HEK293 (cell line): Measurements from ENCODE around the gene CORO7.
A peak's percentile ranks its signal among the peaks of the same experiment; 100 is the strongest.

Experiments used
- CTCF ChIA-PET: fragments of 350-600 bp; formaldehyde crosslinking; extraction: SDS; loops from one replicate; lab custom pipeline; 2021; ENCODE audit warnings: antibody characterized with exemption; lab: Yijun Ruan, JAX
- POLR2A ChIA-PET: fragments of 300-600 bp; formaldehyde crosslinking; extraction: SDS; loops from one replicate; lab custom pipeline; 2020; ENCODE audit warnings: antibody characterized with exemption, inconsistent platforms; lab: Yijun Ruan, JAX
- H3K27ac ChIP-seq: fragments of 200-500 bp; sonication (Bioruptor generic); 2 replicates; pipeline ENCODE4 v1.5.1; 2014; ENCODE audit warnings: low read depth, low read length, control low read depth, inconsistent platforms; ENCODE audit errors: extremely low read depth
- H3K36me3 ChIP-seq, 2 experiments: fragments of 200-500 bp in 1 of 2; sonication (Bioruptor generic) in 1 of 2; 1 replicate in 1 of 2; 2 replicates in 1 of 2; pipeline ENCODE4 v1.5.1; 2014 to 2017; ENCODE audit warnings: inconsistent platforms in 2 of 2, low read length in 2 of 2; ENCODE audit not compliant: control insufficient read depth in 2 of 2, insufficient read depth in 1 of 2
- H3K4me1 ChIP-seq: fragments of 200-500 bp; sonication (Bioruptor generic); 2 replicates; pipeline ENCODE4 v1.5.1; 2014; ENCODE audit warnings: mild to moderate bottlenecking, low read length, inconsistent platforms; ENCODE audit not compliant: control insufficient read depth, insufficient read depth
- H3K4me3 ChIP-seq: 2 replicates; pipeline ENCODE4 v1.5.1; 2011; ENCODE audit warnings: low read depth, mild to moderate bottlenecking, control low read depth, low read length, moderate library complexity
- H3K9me3 ChIP-seq: fragments of 200-500 bp; sonication (Bioruptor generic); 2 replicates; pipeline ENCODE4 v1.5.1; 2014; ENCODE audit warnings: low read depth, low read length, inconsistent platforms; ENCODE audit not compliant: control insufficient read depth, insufficient read depth
- BCL6B ChIP-seq: fragments of 450-650 bp; formaldehyde crosslinking; IDR thresholded peaks from 2 replicates; pipeline ENCODE4 v1.5.1; 2017; ENCODE audit warnings: missing biosample characterization, missing genetic modification characterization
- EGR2 ChIP-seq: fragments of 450-650 bp; formaldehyde crosslinking; IDR thresholded peaks from 2 replicates; pipeline ENCODE4 v1.5.1; 2016; ENCODE audit warnings: low read depth, missing biosample characterization, missing genetic modification characterization
- FEZF1 ChIP-seq: fragments of 450-650 bp; formaldehyde crosslinking; IDR thresholded peaks from 2 replicates; pipeline ENCODE4 v1.5.1; 2016; ENCODE audit warnings: missing biosample characterization, missing genetic modification characterization
- GLI4 ChIP-seq: fragments of 450-650 bp; formaldehyde crosslinking; IDR thresholded peaks from 2 replicates; pipeline ENCODE4 v1.5.1; 2016; ENCODE audit warnings: missing biosample characterization, missing genetic modification characterization
- OSR2 ChIP-seq: fragments of 450-650 bp; formaldehyde crosslinking; IDR thresholded peaks from 2 replicates; pipeline ENCODE4 v1.5.1; 2016; ENCODE audit warnings: missing biosample characterization, missing genetic modification characterization
- PRDM4 ChIP-seq: fragments of 450-650 bp; formaldehyde crosslinking; IDR thresholded peaks from 2 replicates; pipeline ENCODE4 v1.5.1; 2017; ENCODE audit warnings: missing biosample characterization, missing genetic modification characterization
- ZBTB1 ChIP-seq: fragments of 450-650 bp; formaldehyde crosslinking; IDR thresholded peaks from 2 replicates; pipeline ENCODE4 v1.5.1; 2016; ENCODE audit warnings: missing biosample characterization, missing genetic modification characterization
- ZIC2 ChIP-seq: fragments of 450-650 bp; formaldehyde crosslinking; IDR thresholded peaks from 2 replicates; pipeline ENCODE4 v1.5.1; 2016; ENCODE audit warnings: missing biosample characterization, missing genetic modification characterization
- ZNF2 ChIP-seq: fragments of 450-650 bp; formaldehyde crosslinking; IDR thresholded peaks from 2 replicates; pipeline ENCODE4 v1.5.1; 2016; ENCODE audit warnings: missing biosample characterization, missing genetic modification characterization
- ZNF202 ChIP-seq: fragments of 450-650 bp; formaldehyde crosslinking; IDR thresholded peaks from 2 replicates; pipeline ENCODE4 v1.5.1; 2016; ENCODE audit warnings: missing biosample characterization, missing genetic modification characterization, borderline replicate concordance
- ZNF23 ChIP-seq: fragments of 450-650 bp; formaldehyde crosslinking; IDR thresholded peaks from 2 replicates; pipeline ENCODE4 v1.5.1; 2016; ENCODE audit warnings: missing biosample characterization, missing genetic modification characterization, borderline replicate concordance
- ZNF433 ChIP-seq: fragments of 450-650 bp; formaldehyde crosslinking; IDR thresholded peaks from 2 replicates; pipeline ENCODE4 v1.5.1; 2016; ENCODE audit warnings: missing biosample characterization, missing genetic modification characterization, low read depth
- ZNF514 ChIP-seq: fragments of 450-650 bp; formaldehyde crosslinking; IDR thresholded peaks from 2 replicates; pipeline ENCODE4 v1.5.1; 2016; ENCODE audit warnings: missing biosample characterization, missing genetic modification characterization
- ZNF529 ChIP-seq: fragments of 450-650 bp; formaldehyde crosslinking; IDR thresholded peaks from 2 replicates; pipeline ENCODE4 v1.5.1; 2017; ENCODE audit warnings: missing genetic modification characterization, missing biosample characterization; ENCODE audit not compliant: insufficient replicate concordance
- ZNF610 ChIP-seq: fragments of 450-650 bp; formaldehyde crosslinking; IDR thresholded peaks from 2 replicates; pipeline ENCODE4 v1.5.1; 2016; ENCODE audit warnings: missing biosample characterization, missing genetic modification characterization, borderline replicate concordance
- ZNF624 ChIP-seq: fragments of 450-650 bp; formaldehyde crosslinking; IDR thresholded peaks from 2 replicates; pipeline ENCODE4 v1.5.1; 2017; ENCODE audit warnings: missing biosample characterization, missing genetic modification characterization
- ZNF791 ChIP-seq: fragments of 450-650 bp; formaldehyde crosslinking; IDR thresholded peaks from 2 replicates; pipeline ENCODE4 v1.5.1; 2016; ENCODE audit warnings: missing biosample characterization, missing genetic modification characterization
- ZNF843 ChIP-seq: fragments of 450-650 bp; formaldehyde crosslinking; IDR thresholded peaks from 2 replicates; pipeline ENCODE4 v1.5.1; 2016; ENCODE audit warnings: missing biosample characterization, missing genetic modification characterization

CORO7 gene

DNA sequence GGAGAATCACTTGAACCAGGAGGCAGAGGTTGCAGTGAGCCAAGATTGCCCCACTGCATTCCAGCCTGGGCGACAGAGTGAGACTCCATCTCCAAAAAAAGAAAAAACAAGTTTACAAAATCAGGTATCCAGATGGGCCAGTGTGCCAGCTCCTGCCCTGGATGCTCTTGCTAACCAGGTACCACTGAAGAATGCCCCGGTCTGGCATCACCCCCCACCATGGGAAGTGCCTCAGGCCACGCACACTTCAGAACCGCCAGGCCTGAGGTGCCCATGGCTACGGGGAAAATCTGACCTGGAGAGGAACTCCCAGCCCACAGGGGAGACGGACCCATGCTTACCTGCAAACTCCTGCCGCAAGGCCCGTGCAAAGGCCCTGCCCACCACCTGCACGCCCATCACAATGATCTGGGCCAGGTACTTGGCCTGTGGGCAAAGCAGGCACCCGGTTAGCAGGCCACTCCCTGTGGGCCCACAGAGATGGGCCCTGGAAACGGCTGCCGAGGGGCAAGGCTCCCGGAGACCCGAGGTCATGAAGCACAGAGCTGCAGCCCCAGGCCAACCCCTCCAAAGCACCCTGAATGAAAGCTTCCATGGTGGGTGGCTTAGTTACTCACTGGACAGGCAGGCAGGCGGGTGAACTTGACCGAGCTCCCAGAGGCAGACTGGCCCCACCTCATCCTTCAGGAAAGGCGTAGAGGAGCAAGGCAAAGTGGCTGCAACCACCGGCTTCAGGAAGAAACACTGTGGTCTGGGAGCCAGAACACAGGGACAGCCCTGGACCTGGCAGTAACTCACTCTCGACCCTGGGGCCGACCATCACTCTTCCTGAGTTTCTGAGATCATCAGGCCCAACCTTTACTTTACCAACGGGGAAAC is 73.3 kb downstream of the CORO7 start (continued):
- TF ChIP-seq ZNF433: no peak

DNA sequence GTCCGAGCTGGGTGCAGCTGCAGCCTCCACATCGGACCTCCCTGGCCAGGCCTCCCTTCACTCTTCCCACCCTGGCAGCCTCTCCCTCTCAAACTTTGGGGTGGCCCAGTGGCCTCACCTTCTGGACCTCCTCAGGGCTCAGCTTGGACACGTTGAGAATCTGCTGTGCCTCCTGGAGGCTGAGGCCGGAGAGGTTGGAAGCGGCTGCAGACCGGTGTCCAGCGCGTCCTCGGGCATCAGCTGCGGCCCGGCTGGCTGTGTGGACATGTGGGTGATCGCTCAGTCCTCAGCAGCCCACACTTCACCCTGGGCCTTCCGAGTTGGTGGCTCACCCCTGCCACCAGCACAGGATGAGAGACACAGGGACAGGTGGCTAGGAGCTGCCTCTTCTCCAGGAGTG is 75.1 kb downstream of the CORO7 start:
- TF ChIP-seq ZNF529 (tag by site-specific recombination) (no peak), ZNF23 (tag by site-specific recombination) (no peak), GLI4 (no peak), OSR2 (tag by site-specific recombination) (no peak), ZNF514 (no peak), BCL6B (tag by site-specific recombination) (no peak), ZNF624 (tag by site-specific recombination) (no peak), ZBTB1 (tag by site-specific recombination) (no peak), FEZF1 (no peak)
- peaks cover 0 to 38% of the 10 kb centered on the region in 2 experiments; a peak in 2 of 3 replicates for H3K36me3 ChIP-seq

DNA sequence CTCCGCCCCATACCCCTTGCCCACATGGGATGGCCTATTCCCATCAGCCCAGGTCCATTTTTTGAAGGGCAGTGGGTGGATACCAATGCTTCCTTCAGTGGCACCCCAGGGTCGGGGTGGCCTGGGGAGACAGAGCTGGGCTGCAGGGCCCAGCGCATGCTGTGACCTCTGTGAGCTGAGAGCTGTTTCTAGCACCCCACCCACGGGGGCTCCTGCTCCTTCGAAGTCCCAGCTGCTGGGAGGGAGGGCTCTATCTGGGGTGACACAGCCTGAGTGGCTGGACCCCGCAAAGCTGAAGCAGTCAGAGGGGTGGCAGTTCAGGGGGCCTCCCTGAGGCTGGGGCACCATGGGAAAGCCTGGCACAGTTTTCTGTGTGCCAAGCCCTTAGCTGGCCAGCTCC is 76.0 kb downstream of the CORO7 start:
- ChIA-PET CTCF (interaction anchor here (0.7 to 2.9 kb wide), 5 partner anchors 9 to 410 kb away, joined by 3 to 22 read pairs (median 4); no protein-coding TSS in a partner anchor), POLR2A (no interaction called here)
- Histone ChIP-seq H3K36me3 (peaks cover 0 to 44% of the 10 kb centered on the region in 2 experiments; a peak in 2 of 3 replicates), H3K9me3 (no peaks in the 10 kb centered on the region), H3K4me3 (no peak overlapping the region), H3K4me1 (peaks cover 5% of the 10 kb centered on the region), H3K27ac (peak overlapping the region; percentile 34; the same call in 1 of the 2 replicates)
- TF ChIP-seq ZNF791 (tag by site-specific recombination) (no peak), ZNF2 (tag by site-specific recombination) (no peak), EGR2 (tag by site-specific recombination) (no peak), ZNF202 (no peak), ZNF610 (tag by site-specific recombination) (no peak), ZNF843 (tag by site-specific recombination) (no peak), PRDM4 (tag by site-specific recombination) (peak; percentile 74), ZIC2 (tag by site-specific recombination) (peak; percentile 39; the same call in 1 of the 2 replicates)

More for the DNA sequence above, 75.1 kb downstream of the CORO7 start:
- Histone ChIP-seq H3K4me3 (no peak overlapping the region), H3K9me3 (no peaks in the 10 kb centered on the region), H3K27ac (0 out of 2 replicates have a peak overlapping the region, but pooled peaks have one; percentile 24), H3K4me1 (peaks cover 7% of the 10 kb centered on the region)
- POLR2A ChIA-PET: interaction anchor here (0.6 kb wide), 1 partner anchor 39 kb away, joined by 4 read pairs; no protein-coding TSS in a partner anchor
- CTCF ChIA-PET: interaction anchor here (0.6 to 2.9 kb wide), 3 partner anchors 17 to 62 kb away, joined by 3 to 22 read pairs (median 4); no protein-coding TSS in a partner anchor
